HCT116 (cell line): ENCODE data around the gene TRPV5. TPM values are rescaled to one million over a fixed set of nuclear protein-coding genes. Genes with fewer than 3 reads are reported as not detected.

Experiments
- ATAC-seq: fragments of 200-7000 bp; cut with Tn5 transposase; 2 replicates; pipeline ENCODE4 v1.9.1; 2020; ENCODE audit warnings: mild to moderate bottlenecking, moderate library complexity
- BruUV-seq: library from RNA; stranded (reverse); fragments of 400-500 nt; replicated peaks from 2 replicates; lab custom pipeline; 2021; lab: Mats Ljungman, UMichigan
- CTCF ChIA-PET: fragments of 300-600 bp; sonication (Branson Sonifier 250); formaldehyde crosslinking; loops from one replicate; lab custom pipeline; 2021; ENCODE audit warnings: antibody characterized with exemption; lab: Charles Lee
- POLR2A ChIA-PET: fragments of 300-600, 350-600 bp; sonication (Branson Sonifier 250); formaldehyde crosslinking; loops from one replicate; lab custom pipeline; 2021; ENCODE audit warnings: antibody characterized with exemption; lab: Charles Lee
- RAD21 ChIA-PET, 2 experiments: fragments of 300-600 bp; sonication (Branson Sonifier 250); formaldehyde crosslinking; loops; one replicate each; lab custom pipeline; 2023; ENCODE audit warnings: low total read pairs in 2 of 2; ENCODE audit not compliant: uncharacterized antibody in 2 of 2, unreplicated experiment in 2 of 2, low non-redundant PET in 1 of 2; lab: Charles Lee
- DNase-seq: peaks from one replicate; pipeline ENCODE4 v3.0.0-alpha.2; 2010; ENCODE audit warnings: low read depth, low spot score
- H2AFZ ChIP-seq: fragments of 200-600 bp; shearing (Covaris generic), sonication (generic); 2 replicates; pipeline ENCODE4 v1.6.1; 2017; ENCODE audit warnings: low read depth, mixed run types, mixed read lengths, antibody characterized with exemption, low read length; ENCODE audit not compliant: poor library complexity, severe bottlenecking
- H3K27ac ChIP-seq: 2 replicates; pipeline ENCODE4 v1.5.1; 2012; ENCODE audit warnings: low read depth, low read length
- H3K27me3 ChIP-seq: fragments of 200-600 bp; sonication (generic); 2 replicates; pipeline ENCODE4 v1.6.1; 2016; ENCODE audit warnings: mixed run types, low read length, mixed read lengths; ENCODE audit not compliant: insufficient read depth
- H3K36me3 ChIP-seq, 2 experiments: fragments of 200-500 bp in 1 of 2; fragments of 200-600 bp in 1 of 2; sonication (Bioruptor generic) in 1 of 2; sonication (generic) in 1 of 2; 2 replicates each; pipeline versions ENCODE4 v1.5.1 to v1.6.1; 2014 to 2016; ENCODE audit warnings: low read length in 2 of 2, inconsistent platforms in 1 of 2, mixed read lengths in 1 of 2, mixed run types in 1 of 2; ENCODE audit not compliant: insufficient read depth in 2 of 2, control insufficient read depth in 1 of 2
- H3K4me1 ChIP-seq, 2 experiments: fragments of 200-600 bp in 1 of 2; sonication (generic) in 1 of 2; 2 replicates each; pipeline versions ENCODE4 v1.5.1 to v1.6.1; 2012 to 2017; ENCODE audit warnings: low read length in 2 of 2, inconsistent platforms in 1 of 2, mild to moderate bottlenecking in 1 of 2, mixed read lengths in 1 of 2, mixed run types in 1 of 2, moderate library complexity in 1 of 2; ENCODE audit not compliant: insufficient read depth in 2 of 2, control insufficient read depth in 1 of 2
- H3K4me2 ChIP-seq: fragments of 200-600 bp; sonication (generic); 2 replicates; pipeline ENCODE4 v1.6.1; 2017; ENCODE audit warnings: mixed run types, low read length, mixed read lengths
- H3K4me3 ChIP-seq, 2 experiments: fragments of 200-600 bp in 1 of 2; sonication (generic) in 1 of 2; replicated peaks in 1 of 2; 2 replicates each; pipeline ENCODE4 v1.5.1; 2011 to 2016; ENCODE audit warnings: low read length in 2 of 2, control low read depth in 1 of 2, low read depth in 1 of 2, mild to moderate bottlenecking in 1 of 2, mixed read lengths in 1 of 2, mixed run types in 1 of 2
- H3K79me2 ChIP-seq: fragments of 200-600 bp; sonication (generic); 2 replicates; pipeline ENCODE4 v1.6.1; 2017; ENCODE audit warnings: mild to moderate bottlenecking, mixed run types, low read length, moderate library complexity, mixed read lengths; ENCODE audit not compliant: insufficient read depth
- H3K9ac ChIP-seq: fragments of 200-600 bp; sonication (generic); 2 replicates; pipeline ENCODE4 v1.6.1; 2016; ENCODE audit warnings: low read length, mixed read lengths
- H3K9me2 ChIP-seq: fragments of 200-600 bp; sonication (generic), shearing (Covaris generic); 2 replicates; pipeline ENCODE4 v1.6.1; 2017; ENCODE audit warnings: mixed run types, mild to moderate bottlenecking, moderate library complexity; ENCODE audit not compliant: insufficient read depth
- H3K9me3 ChIP-seq, 2 experiments: fragments of 200-500 bp in 1 of 2; fragments of 200-600 bp in 1 of 2; sonication (Bioruptor generic) in 1 of 2; sonication (generic) in 1 of 2; 2 replicates each; pipeline ENCODE4 v1.6.1; 2014 to 2017; ENCODE audit warnings: low read length in 2 of 2, mixed read lengths in 2 of 2, inconsistent platforms in 1 of 2, low read depth in 1 of 2, mild to moderate bottlenecking in 1 of 2, mixed run types in 1 of 2, moderate library complexity in 1 of 2; ENCODE audit not compliant: control insufficient read depth in 1 of 2, insufficient read depth in 1 of 2
- H4K20me1 ChIP-seq: fragments of 200-600 bp; sonication (generic), shearing (Covaris generic); 2 replicates; pipeline ENCODE4 v1.6.1; 2017; ENCODE audit warnings: mixed run types, mild to moderate bottlenecking, moderate library complexity; ENCODE audit not compliant: insufficient read depth
- CBX3 ChIP-seq: IDR thresholded peaks from 2 replicates; pipeline ENCODE4 v1.6.1; 2012; ENCODE audit warnings: low read depth
- CEBPB ChIP-seq: IDR thresholded peaks from 2 replicates; pipeline ENCODE4 v1.6.1; 2012; ENCODE audit warnings: low read depth
- CTCF ChIP-seq, 3 experiments: fragments of 200-600 bp in 1 of 3; sonication (generic) in 1 of 3; IDR thresholded peaks in 2 of 3; conservative IDR thresholded peaks in 1 of 3; 2 replicates each; pipeline ENCODE4 v1.5.1; 2012 to 2017; ENCODE audit warnings: low read depth in 2 of 3, low read length in 2 of 3, antibody characterized with exemption in 1 of 3, borderline replicate concordance in 1 of 3, control low read depth in 1 of 3, mild to moderate bottlenecking in 1 of 3, mixed read lengths in 1 of 3, mixed run types in 1 of 3, moderate library complexity in 1 of 3; ENCODE audit not compliant: insufficient read depth in 1 of 3
- EGR1 ChIP-seq: IDR thresholded peaks from 2 replicates; pipeline ENCODE4 v1.6.1; 2012; ENCODE audit warnings: low read depth
- ELF1 ChIP-seq: IDR thresholded peaks from 2 replicates; pipeline ENCODE4 v1.6.1; 2012; ENCODE audit warnings: low read depth, borderline replicate concordance
- EZH2 ChIP-seq: fragments of 200-600 bp; sonication (generic); IDR thresholded peaks from 2 replicates; pipeline ENCODE4 v1.6.1; 2017; ENCODE audit warnings: antibody characterized with exemption, mixed run types
- EZH2phosphoT487 ChIP-seq: fragments of 200-600 bp; IDR thresholded peaks from 2 replicates; pipeline ENCODE4 v1.6.1; 2018; ENCODE audit warnings: antibody characterized with exemption, borderline replicate concordance
- FOSL1 ChIP-seq: IDR thresholded peaks from 2 replicates; pipeline ENCODE4 v1.6.1; 2012; ENCODE audit warnings: low read depth
- MAX ChIP-seq: IDR thresholded peaks from 2 replicates; pipeline ENCODE4 v1.6.1; 2012
- POLR2A ChIP-seq: IDR thresholded peaks from 2 replicates; pipeline ENCODE4 v1.7.0; 2011; ENCODE audit warnings: borderline replicate concordance; ENCODE audit not compliant: insufficient read depth, insufficient read length; ENCODE audit errors: extremely low read depth
- RAD21 ChIP-seq: IDR thresholded peaks from 2 replicates; pipeline ENCODE4 v1.6.1; 2012; ENCODE audit warnings: low read depth, mild to moderate bottlenecking
- SP1 ChIP-seq: IDR thresholded peaks from 2 replicates; pipeline ENCODE4 v1.6.1; 2012; ENCODE audit warnings: low read depth
- SRF ChIP-seq: IDR thresholded peaks from 2 replicates; pipeline ENCODE4 v1.6.1; 2012; ENCODE audit warnings: low read depth
- TCF7L2 ChIP-seq: IDR thresholded peaks from 2 replicates; pipeline ENCODE4 v1.7.0; 2011; ENCODE audit warnings: borderline replicate concordance, inconsistent platforms; ENCODE audit not compliant: insufficient read depth, insufficient read length; ENCODE audit errors: extremely low read depth
- ZFX ChIP-seq: fragments of 450-650 bp; IDR thresholded peaks from 2 replicates; pipeline ENCODE4 v1.6.1; 2017
- ZNF274 ChIP-seq: fragments of 200-500 bp; sonication (Bioruptor generic); IDR thresholded peaks from 2 replicates; pipeline ENCODE4 v1.6.1; 2014; ENCODE audit warnings: mild to moderate bottlenecking, low read depth, low read length, inconsistent platforms
- intact Hi-C: fragments of 100-400 bp; cut with micrococcal nuclease; formaldehyde crosslinking; loops from 2 replicates; pipeline ENCODE4 v1.10.0; 2022
- total RNA-seq: library from RNA; stranded (reverse); gene quantifications from one replicate; pipeline ENCODE4 v1.2.1, GENCODE V29; 2021; ENCODE audit not compliant: unreplicated experiment
- TF ChIP-seq, protein P1 (sequence below): IDR thresholded peaks from 2 replicates; pipeline ENCODE4 v1.6.1; 2011; ENCODE audit warnings: mild to moderate bottlenecking, low read length, moderate library complexity; ENCODE audit not compliant: insufficient replicate concordance; ENCODE audit errors: extremely low read depth

Gene TRPV5
- total RNA-seq, 1 experiment from 2014 or later: not detected

GRCh38 chr7:142974626-142975025 is 41.1 kb upstream of the TRPV5 start:
- intact Hi-C loops: no loop called here
- Histone ChIP-seq H3K4me1 (no peaks in the 10 kb centered on the region), H3K27me3 (no peaks in the 10 kb centered on the region), H2AFZ (no peak overlapping the region), H3K9me3 (no peaks in the 10 kb centered on the region), H3K36me3 (no peaks in the 10 kb centered on the region), H4K20me1 (no peaks in the 10 kb centered on the region), H3K79me2 (no peaks in the 10 kb centered on the region), H3K9me2 (no peaks in the 10 kb centered on the region), H3K27ac (no peak overlapping the region), H3K9ac (no peak overlapping the region), H3K4me2 (no peak overlapping the region), H3K4me3 (no peak overlapping the region)
- TF ChIP-seq SRF (no peak), EGR1 (no peak), EZH2 (no peak), SP1 (no peak), MAX (no peak), EZH2phosphoT487 (no peak), CEBPB (no peak)
- TF ChIP-seq, protein P1, sequence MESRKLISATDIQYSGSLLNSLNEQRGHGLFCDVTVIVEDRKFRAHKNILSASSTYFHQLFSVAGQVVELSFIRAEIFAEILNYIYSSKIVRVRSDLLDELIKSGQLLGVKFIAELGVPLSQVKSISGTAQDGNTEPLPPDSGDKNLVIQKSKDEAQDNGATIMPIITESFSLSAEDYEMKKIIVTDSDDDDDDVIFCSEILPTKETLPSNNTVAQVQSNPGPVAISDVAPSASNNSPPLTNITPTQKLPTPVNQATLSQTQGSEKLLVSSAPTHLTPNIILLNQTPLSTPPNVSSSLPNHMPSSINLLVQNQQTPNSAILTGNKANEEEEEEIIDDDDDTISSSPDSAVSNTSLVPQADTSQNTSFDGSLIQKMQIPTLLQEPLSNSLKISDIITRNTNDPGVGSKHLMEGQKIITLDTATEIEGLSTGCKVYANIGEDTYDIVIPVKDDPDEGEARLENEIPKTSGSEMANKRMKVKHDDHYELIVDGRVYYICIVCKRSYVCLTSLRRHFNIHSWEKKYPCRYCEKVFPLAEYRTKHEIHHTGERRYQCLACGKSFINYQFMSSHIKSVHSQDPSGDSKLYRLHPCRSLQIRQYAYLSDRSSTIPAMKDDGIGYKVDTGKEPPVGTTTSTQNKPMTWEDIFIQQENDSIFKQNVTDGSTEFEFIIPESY: no peak
- CTCF ChIA-PET: interaction anchor here (1.5 to 1.7 kb wide), 2 partner anchors 14 to 94 kb away, joined by 4 to 5 read pairs; no protein-coding TSS in a partner anchor
- ATAC-seq (no peak), DNase-seq (no peak)
- RAD21 ChIA-PET: no interaction called here
- no TSS peak for BruUV-seq
- POLR2A ChIA-PET: no interaction called here

DNA sequence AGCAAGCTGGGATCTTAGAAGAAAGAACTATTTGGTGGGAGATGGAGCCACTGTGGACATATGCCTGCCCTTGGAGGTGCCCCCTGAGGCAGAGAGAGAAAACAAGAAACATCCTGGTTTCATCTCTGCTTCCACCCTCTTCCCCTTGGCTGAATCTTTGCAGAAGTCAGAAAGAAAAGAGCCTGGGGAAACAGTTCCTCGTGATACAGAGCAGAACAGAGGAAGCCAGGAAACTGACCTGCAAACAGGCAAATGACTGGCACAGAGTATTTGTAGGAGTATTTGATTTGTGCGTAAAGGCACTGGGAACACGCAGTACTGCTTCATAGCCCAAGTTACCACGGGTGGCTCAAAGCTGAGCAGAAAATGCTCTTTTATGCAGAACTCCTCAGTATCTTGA is 35.6 kb upstream of the TRPV5 start:
- Histone ChIP-seq H3K9me2 (no peaks in the 10 kb centered on the region), H3K9ac (no peak overlapping the region), H2AFZ (no peak overlapping the region), H3K27ac (no peak overlapping the region), H3K79me2 (no peaks in the 10 kb centered on the region), H4K20me1 (no peaks in the 10 kb centered on the region), H3K9me3 (no peaks in the 10 kb centered on the region), H3K4me3 (no peak overlapping the region), H3K27me3 (no peaks in the 10 kb centered on the region), H3K4me2 (no peak overlapping the region), H3K4me1 (no peaks in the 10 kb centered on the region), H3K36me3 (no peaks in the 10 kb centered on the region)
- RAD21 ChIA-PET: no interaction called here
- intact Hi-C loops: no loop called here
- no peak for ATAC-seq
- CTCF ChIA-PET: no interaction called here
- no TSS peak for BruUV-seq
- no peak for DNase-seq
- POLR2A ChIA-PET: no interaction called here
- no peak for TF ChIP-seq TCF7L2
- no peak for TF ChIP-seq CTCF (IDR thresholded peaks at IDR 0.05 in 2 of 3, conservative IDR thresholded peaks at IDR 0.05 in 1 of 3; ENCODE audit: borderline replicate concordance in 1 of 3, insufficient read depth in 1 of 3, low read depth in 2 of 3, low read length in 2 of 3)
- no peak for TF ChIP-seq CBX3
- TF ChIP-seq CEBPB: no peak
- no peak for TF ChIP-seq RAD21
- no peak for TF ChIP-seq SRF
- no peak for TF ChIP-seq ZFX
- TF ChIP-seq ZNF274: no peak
- no peak for TF ChIP-seq FOSL1
- no peak for TF ChIP-seq ELF1
- no peak for TF ChIP-seq POLR2A
